ENCODE data around the gene ZCRB1. TPM values are rescaled to one million over a fixed set of nuclear protein-coding genes. Genes with fewer than 3 reads are reported as not detected.
A peak's percentile ranks its signal among the peaks of the same experiment; 100 is the strongest.

Gene ZCRB1
- total RNA-seq, 2 donors from 2014 or later, result 26.1 to 32.0 TPM

GRCh38 chr12:42320796-42321195, 5.1 kb downstream of the ZCRB1 start:
- H3K27me3 Mint-ChIP-seq, result no peaks in the 10 kb centered on the region
- H3K4me3 Mint-ChIP-seq, result no peak overlapping the region
- no peak for DNase-seq
- peaks cover 7% of the 10 kb centered on the region for H3K36me3 Mint-ChIP-seq (ENCODE audit: low read depth)
- H3K9me3 ChIP-seq (ENCODE audit: control insufficient read depth, low read length, poor library complexity, severe bottlenecking), result no peaks in the 10 kb centered on the region
- peaks cover 12% of the 10 kb centered on the region for H3K4me1 Mint-ChIP-seq
- H3K27ac Mint-ChIP-seq, result no peak overlapping the region
- no peak for ATAC-seq

DNA sequence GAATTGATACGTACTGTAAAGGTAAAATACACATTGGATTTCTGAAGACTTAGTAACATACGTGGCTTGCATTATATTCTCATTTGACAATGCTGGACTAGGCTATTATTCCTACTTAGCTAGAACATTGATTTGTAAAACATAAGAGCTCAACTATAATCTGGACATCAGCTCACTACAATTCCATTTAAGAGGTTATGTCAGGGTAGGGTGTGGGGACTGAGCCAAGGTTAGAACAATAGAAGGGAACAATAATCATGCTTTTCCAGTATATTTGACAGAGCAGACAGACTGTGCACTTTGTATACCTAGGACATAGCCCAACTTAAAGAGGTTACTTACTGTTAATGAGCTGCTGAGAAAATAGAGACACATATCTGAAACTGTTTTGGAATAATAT, 10.8 kb downstream of the ZCRB1 start:
- H3K9me3 ChIP-seq (ENCODE audit: control insufficient read depth, low read length, poor library complexity, severe bottlenecking), result no peaks in the 10 kb centered on the region
- Mint-ChIP-seq H3K36me3 (ENCODE audit: low read depth) (peaks cover 8% of the 10 kb centered on the region), H3K27ac (no peak overlapping the region), H3K4me3 (no peak overlapping the region), H3K27me3 (no peaks in the 10 kb centered on the region), H3K4me1 (peaks cover 3% of the 10 kb centered on the region)
- no peak for DNase-seq
- no peak for ATAC-seq

DNA sequence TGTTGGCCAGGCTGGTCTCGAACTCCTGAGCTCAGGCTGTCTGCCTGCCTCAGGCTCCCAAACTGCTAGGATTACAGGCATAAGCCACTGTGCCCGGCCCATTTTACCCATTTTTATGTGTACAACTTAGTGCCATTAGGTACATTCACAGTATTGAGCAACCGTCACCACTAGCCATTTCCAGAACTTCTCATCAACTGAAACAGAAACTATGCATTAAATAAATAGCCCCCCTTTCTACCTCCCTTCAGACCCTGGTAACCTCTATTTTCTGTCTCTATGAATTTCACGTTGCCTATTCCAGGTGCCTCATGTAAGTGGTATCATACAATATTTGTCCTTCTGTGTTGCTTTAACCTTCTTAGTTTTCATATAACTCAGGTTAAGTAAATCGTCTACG, 15.9 kb downstream of the ZCRB1 start:
- Mint-ChIP-seq H3K36me3 (ENCODE audit: low read depth) (peaks cover 4% of the 10 kb centered on the region), H3K4me1 (no peaks in the 10 kb centered on the region), H3K27ac (no peak overlapping the region), H3K4me3 (no peak overlapping the region), H3K27me3 (no peaks in the 10 kb centered on the region)
- no peak for DNase-seq
- no peak for ATAC-seq
- no peaks in the 10 kb centered on the region for H3K9me3 ChIP-seq (ENCODE audit: control insufficient read depth, low read length, poor library complexity, severe bottlenecking)

- DNase-seq, result no peak
- Mint-ChIP-seq H3K4me3 (no peak overlapping the region), H3K36me3 (ENCODE audit: low read depth) (peaks cover 2% of the 10 kb centered on the region), H3K27ac (no peak overlapping the region), H3K4me1 (no peaks in the 10 kb centered on the region), H3K27me3 (no peaks in the 10 kb centered on the region)
- H3K9me3 ChIP-seq (ENCODE audit: control insufficient read depth, low read length, poor library complexity, severe bottlenecking), result no peaks in the 10 kb centered on the region
- no peak for ATAC-seq
These were observed 17.5 kb downstream of the ZCRB1 start for GRCh38 chr12:42308390-42308789.

GRCh38 chr12:42306297-42306696, 19.6 kb downstream of the ZCRB1 start:
- Mint-ChIP-seq H3K27ac (no peak overlapping the region), H3K27me3 (no peaks in the 10 kb centered on the region), H3K4me3 (no peak overlapping the region), H3K36me3 (ENCODE audit: low read depth) (peaks cover 2% of the 10 kb centered on the region), H3K4me1 (no peaks in the 10 kb centered on the region)
- no peaks in the 10 kb centered on the region for H3K9me3 ChIP-seq (ENCODE audit: control insufficient read depth, low read length, poor library complexity, severe bottlenecking)
- ATAC-seq (no peak), DNase-seq (no peak)

GRCh38 chr12:42299392-42300308, 26.2 kb downstream of the ZCRB1 start:
- Mint-ChIP-seq H3K27ac (peak overlapping the region; percentile 74), H3K36me3 (ENCODE audit: low read depth) (peaks cover 2% of the 10 kb centered on the region), H3K27me3 (no peaks in the 10 kb centered on the region), H3K4me3 (peak overlapping the region; percentile 66), H3K4me1 (peaks cover 12% of the 10 kb centered on the region)
- no peaks in the 10 kb centered on the region for H3K9me3 ChIP-seq (ENCODE audit: control insufficient read depth, low read length, poor library complexity, severe bottlenecking)
- DNase-seq (no peak), ATAC-seq (peak; percentile 54)

- peaks cover 12% of the 10 kb centered on the region for H3K4me1 Mint-ChIP-seq
- peak overlapping the region; percentile 74 for H3K27ac Mint-ChIP-seq
- DNase-seq (no peak), ATAC-seq (no peak)
- no peaks in the 10 kb centered on the region for H3K9me3 ChIP-seq (ENCODE audit: control insufficient read depth, low read length, poor library complexity, severe bottlenecking)
- H3K27me3 Mint-ChIP-seq, result no peaks in the 10 kb centered on the region
- H3K36me3 Mint-ChIP-seq (ENCODE audit: low read depth), result peaks cover 2% of the 10 kb centered on the region
- peak overlapping the region; percentile 57 for H3K4me3 Mint-ChIP-seq
These were observed 27.0 kb downstream of the ZCRB1 start for GRCh38 chr12:42298887-42299286.

DNA sequence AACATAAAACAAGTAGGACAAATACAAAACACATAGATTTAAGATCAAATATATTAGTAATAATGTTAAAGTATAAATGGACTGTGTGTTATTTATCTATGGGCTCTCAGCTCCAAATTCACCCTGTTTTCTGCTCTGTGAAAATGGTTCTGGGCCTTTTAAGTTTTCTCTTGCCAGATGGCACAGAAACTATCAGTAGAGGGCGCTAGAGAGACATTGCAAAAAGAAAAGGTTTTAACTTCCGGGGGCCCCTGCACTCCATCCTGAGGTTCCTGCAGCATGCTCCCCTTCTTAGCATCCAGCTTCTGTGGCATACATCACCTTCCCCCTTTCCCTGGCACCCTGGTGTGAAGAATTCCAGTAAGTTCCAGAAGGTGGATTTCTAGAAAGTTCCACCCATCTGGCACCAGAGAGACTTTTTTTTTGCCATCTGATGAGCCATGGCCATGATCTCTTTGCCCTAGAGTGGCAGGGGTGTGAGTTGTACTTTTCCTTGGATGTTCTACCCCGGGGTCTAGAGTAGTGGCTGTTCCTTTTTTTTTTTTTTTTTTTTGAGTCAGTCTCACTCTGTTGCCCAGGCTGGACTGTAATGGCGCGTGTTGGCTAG, 29.3 kb downstream of the ZCRB1 start:
- no peak for ATAC-seq
- peaks cover 12% of the 10 kb centered on the region for H3K4me1 Mint-ChIP-seq

DNA sequence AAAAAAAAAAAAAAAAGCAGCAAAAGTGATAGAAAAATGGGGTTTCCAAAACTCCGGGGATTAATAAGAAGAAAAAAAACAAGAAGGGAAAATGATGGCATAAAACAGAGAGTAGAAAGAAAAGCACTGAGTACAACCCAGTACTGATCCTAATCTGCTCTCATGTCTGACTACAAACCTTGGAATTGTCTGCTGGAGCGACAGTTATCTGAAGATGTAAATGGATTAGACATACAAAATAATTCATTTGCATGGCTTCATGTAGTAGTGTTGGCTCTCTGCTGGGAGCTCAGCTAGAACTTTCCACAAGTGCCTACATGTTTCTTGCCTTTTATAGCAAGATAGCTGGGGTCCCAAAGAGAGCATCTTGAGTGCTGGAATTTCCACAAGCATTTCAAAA, 34.2 kb downstream of the ZCRB1 start:
- H3K4me3 Mint-ChIP-seq, result no peak overlapping the region
- DNase-seq, result no peak
- peaks cover 20% of the 10 kb centered on the region for H3K27me3 Mint-ChIP-seq
- H3K27ac Mint-ChIP-seq, result no peak overlapping the region
- no peaks in the 10 kb centered on the region for H3K4me1 Mint-ChIP-seq
- no peak for ATAC-seq
- H3K36me3 Mint-ChIP-seq (ENCODE audit: low read depth), result no peaks in the 10 kb centered on the region
- no peaks in the 10 kb centered on the region for H3K9me3 ChIP-seq (ENCODE audit: control insufficient read depth, low read length, poor library complexity, severe bottlenecking)

More for the DNA sequence above, 29.3 kb downstream of the ZCRB1 start:
- H3K9me3 ChIP-seq (ENCODE audit: control insufficient read depth, low read length, poor library complexity, severe bottlenecking), result no peaks in the 10 kb centered on the region
- no peak for DNase-seq
- no peaks in the 10 kb centered on the region for H3K27me3 Mint-ChIP-seq
- no peak overlapping the region for H3K27ac Mint-ChIP-seq
- no peak overlapping the region for H3K4me3 Mint-ChIP-seq
- peaks cover 2% of the 10 kb centered on the region for H3K36me3 Mint-ChIP-seq (ENCODE audit: low read depth)

GRCh38 chr12:42288544-42288943, 37.4 kb downstream of the ZCRB1 start:
- no peaks in the 10 kb centered on the region for H3K4me1 Mint-ChIP-seq
- H3K27me3 Mint-ChIP-seq, result peaks cover 20% of the 10 kb centered on the region
- no peak overlapping the region for H3K27ac Mint-ChIP-seq
- H3K4me3 Mint-ChIP-seq, result no peak overlapping the region
- H3K36me3 Mint-ChIP-seq (ENCODE audit: low read depth), result no peaks in the 10 kb centered on the region
- H3K9me3 ChIP-seq (ENCODE audit: control insufficient read depth, low read length, poor library complexity, severe bottlenecking), result no peaks in the 10 kb centered on the region
- ATAC-seq (no peak), DNase-seq (no peak)

GRCh38 chr12:42286741-42287140, 39.2 kb downstream of the ZCRB1 start:
- ATAC-seq (no peak), DNase-seq (no peak)
- no peaks in the 10 kb centered on the region for H3K9me3 ChIP-seq (ENCODE audit: control insufficient read depth, low read length, poor library complexity, severe bottlenecking)
- no peak overlapping the region for H3K27ac Mint-ChIP-seq
- H3K4me1 Mint-ChIP-seq, result no peaks in the 10 kb centered on the region
- no peak overlapping the region for H3K4me3 Mint-ChIP-seq
- no peaks in the 10 kb centered on the region for H3K36me3 Mint-ChIP-seq (ENCODE audit: low read depth)
- H3K27me3 Mint-ChIP-seq, result peaks cover 26% of the 10 kb centered on the region

DNA sequence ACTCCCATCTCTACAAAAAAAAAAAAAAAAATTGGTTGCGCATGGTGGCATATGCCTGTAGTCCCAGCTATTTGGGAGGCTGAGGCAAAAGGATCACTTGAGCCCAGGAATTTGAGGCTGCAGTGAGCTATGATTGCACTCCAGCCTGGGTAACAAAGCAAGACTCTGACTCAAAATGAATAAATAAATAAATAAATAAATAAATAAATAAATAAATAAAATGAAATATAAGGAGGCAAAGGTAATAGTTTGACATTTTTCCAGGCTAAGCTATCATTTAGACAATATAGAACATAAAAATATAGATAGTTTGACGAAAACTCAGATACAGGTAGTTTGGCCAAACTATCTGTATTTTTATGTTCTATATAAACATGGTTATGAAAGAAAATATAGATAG, 40.5 kb downstream of the ZCRB1 start:
- Mint-ChIP-seq H3K4me1 (no peaks in the 10 kb centered on the region), H3K4me3 (no peak overlapping the region), H3K36me3 (ENCODE audit: low read depth) (no peaks in the 10 kb centered on the region), H3K27me3 (peaks cover 26% of the 10 kb centered on the region), H3K27ac (no peak overlapping the region)
- ATAC-seq, result no peak
- H3K9me3 ChIP-seq (ENCODE audit: control insufficient read depth, low read length, poor library complexity, severe bottlenecking), result no peaks in the 10 kb centered on the region
- DNase-seq, result no peak

GRCh38 chr12:42284876-42285275, 41.0 kb downstream of the ZCRB1 start:
- Mint-ChIP-seq H3K36me3 (ENCODE audit: low read depth) (no peaks in the 10 kb centered on the region), H3K27me3 (peaks cover 26% of the 10 kb centered on the region), H3K4me3 (no peak overlapping the region), H3K4me1 (no peaks in the 10 kb centered on the region), H3K27ac (no peak overlapping the region)
- ATAC-seq (no peak), DNase-seq (no peak)
- no peaks in the 10 kb centered on the region for H3K9me3 ChIP-seq (ENCODE audit: control insufficient read depth, low read length, poor library complexity, severe bottlenecking)

GRCh38 chr12:42284157-42284556, 41.7 kb downstream of the ZCRB1 start:
- H3K9me3 ChIP-seq (ENCODE audit: control insufficient read depth, low read length, poor library complexity, severe bottlenecking), result no peaks in the 10 kb centered on the region
- H3K36me3 Mint-ChIP-seq (ENCODE audit: low read depth), result no peaks in the 10 kb centered on the region
- H3K27me3 Mint-ChIP-seq, result peaks cover 26% of the 10 kb centered on the region
- no peaks in the 10 kb centered on the region for H3K4me1 Mint-ChIP-seq
- H3K27ac Mint-ChIP-seq, result no peak overlapping the region
- ATAC-seq, result no peak
- DNase-seq, result no peak
- no peak overlapping the region for H3K4me3 Mint-ChIP-seq

Measured in T-helper 17 cell (primary cell).